ENCODE measurements around the gene HSD3B7.
A peak's percentile ranks its signal among the peaks of the same experiment; 100 is the strongest.

The HSD3B7 gene

GRCh38 chr16:30980023-30980371, 5.0 kb upstream of the HSD3B7 start:
- no peak for DNase-seq (ENCODE audit: low read depth)
- H3K4me3 ChIP-seq (ENCODE audit: low read depth, low read length) = no peak overlapping the region

GRCh38 chr16:30980434-30980833, 4.6 kb upstream of the HSD3B7 start:
- DNase-seq (ENCODE audit: low read depth) = no peak

GRCh38 chr16:30980959-30981358, 4.0 kb upstream of the HSD3B7 start:
- no peak for DNase-seq (ENCODE audit: low read depth)
- no peak overlapping the region for H3K4me3 ChIP-seq (ENCODE audit: low read depth, low read length)

More at GRCh38 chr16:30980434-30980833, 4.6 kb upstream of the HSD3B7 start:
- no peak overlapping the region for H3K4me3 ChIP-seq (ENCODE audit: low read depth, low read length)

- H3K4me3 ChIP-seq (ENCODE audit: low read depth, low read length) = no peak overlapping the region
- DNase-seq (ENCODE audit: low read depth) = no peak
Measured at GRCh38 chr16:30982548-30983288, 2.3 kb upstream of the HSD3B7 start.

- no peak overlapping the region for H3K4me3 ChIP-seq (ENCODE audit: low read depth, low read length)
Measured at GRCh38 chr16:30983289-30983889, 1.6 kb upstream of the HSD3B7 start.

GRCh38 chr16:30983898-30984610, 953 bp upstream of the HSD3B7 start:
- DNase-seq (ENCODE audit: low read depth) = no peak
- no peak overlapping the region for H3K4me3 ChIP-seq (ENCODE audit: low read depth, low read length)

More at GRCh38 chr16:30983289-30983889, 1.6 kb upstream of the HSD3B7 start:
- DNase-seq (ENCODE audit: low read depth) = no peak

GRCh38 chr16:30985401-30986128, 558 bp downstream of the HSD3B7 start:
- no peak for DNase-seq (ENCODE audit: low read depth)
- peak overlapping the region; percentile 47 for H3K4me3 ChIP-seq (ENCODE audit: low read depth, low read length)

GRCh38 chr16:30986129-30986991, 1.4 kb downstream of the HSD3B7 start:
- H3K4me3 ChIP-seq (ENCODE audit: low read depth, low read length) = no peak overlapping the region
- DNase-seq (ENCODE audit: low read depth) = no peak

- H3K4me3 ChIP-seq (ENCODE audit: low read depth, low read length) = no peak overlapping the region
- no peak for DNase-seq (ENCODE audit: low read depth)
Measured at GRCh38 chr16:30987581-30988190, 2.7 kb downstream of the HSD3B7 start.

GRCh38 chr16:30989469-30990047, 4.6 kb downstream of the HSD3B7 start:
- H3K4me3 ChIP-seq (ENCODE audit: low read depth, low read length) = no peak overlapping the region
- DNase-seq (ENCODE audit: low read depth) = no peak

GRCh38 chr16:30990105-30990504, 5.1 kb downstream of the HSD3B7 start:
- DNase-seq (ENCODE audit: low read depth) = no peak

GRCh38 chr16:30991052-30991451, 6.0 kb downstream of the HSD3B7 start:
- no peak for DNase-seq (ENCODE audit: low read depth)
- no peak overlapping the region for H3K4me3 ChIP-seq (ENCODE audit: low read depth, low read length)

More at GRCh38 chr16:30990105-30990504, 5.1 kb downstream of the HSD3B7 start:
- H3K4me3 ChIP-seq (ENCODE audit: low read depth, low read length) = no peak overlapping the region

GRCh38 chr16:30992276-30992780, 7.3 kb downstream of the HSD3B7 start:
- no peak for DNase-seq (ENCODE audit: low read depth)
- no peak overlapping the region for H3K4me3 ChIP-seq (ENCODE audit: low read depth, low read length)

- no peak for DNase-seq (ENCODE audit: low read depth)
- no peak overlapping the region for H3K4me3 ChIP-seq (ENCODE audit: low read depth, low read length)
Measured at GRCh38 chr16:30992931-30993816, 8.2 kb downstream of the HSD3B7 start.

GRCh38 chr16:30995927-30996323, 10.9 kb downstream of the HSD3B7 start:
- H3K4me3 ChIP-seq (ENCODE audit: low read depth, low read length) = no peak overlapping the region
- DNase-seq (ENCODE audit: low read depth) = no peak

GRCh38 chr16:30996324-30996984, 11.4 kb downstream of the HSD3B7 start:
- peak overlapping the region; percentile 46 for H3K4me3 ChIP-seq (ENCODE audit: low read depth, low read length)
- no peak for DNase-seq (ENCODE audit: low read depth)
